ENCODE results near the gene NOTCH4.
"Not testable (repeated sequence)": the region's sequence is repeated elsewhere in the genome, so short reads cannot be mapped to it uniquely, and the experiment has no call there.

Gene NOTCH4

GRCh38 chr6:32192608-32193039 lies 31.2 kb downstream of the NOTCH4 start, which contains the start of gene GPSM3:
Gene GPSM3, minus strand, starts transcription at chr6:32192643. Its CDS starts 130 bp downstream, at chr6:32192513.
- DNase-seq: peak; percentile 58

- no peak for DNase-seq
Measured at GRCh38 chr6:32191696-32192607, 31.9 kb downstream of the NOTCH4 start.

- DNase-seq: no peak
Measured at GRCh38 chr6:32190911-32191677, 32.8 kb downstream of the NOTCH4 start.

GRCh38 chr6:32190054-32190851 lies 33.6 kb downstream of the NOTCH4 start, which contains the start of gene PBX2:
Gene PBX2, minus strand, starts transcription at chr6:32190202. Its CDS starts 287 bp downstream, at chr6:32189915.
- peak; percentile 97 for DNase-seq

GRCh38 chr6:32189742-32190053 lies 34.2 kb downstream of the NOTCH4 start:
- peak; percentile 67 for DNase-seq

GRCh38 chr6:32189069-32189741 lies 34.7 kb downstream of the NOTCH4 start:
- peak; percentile 60 for DNase-seq

- peak; percentile 61 for DNase-seq
Measured at GRCh38 chr6:32188381-32189068, 35.3 kb downstream of the NOTCH4 start.

GRCh38 chr6:32187725-32188380 lies 36.0 kb downstream of the NOTCH4 start:
- DNase-seq: not testable (repeated sequence)

- no peak for DNase-seq
Measured at GRCh38 chr6:32187009-32187709, 36.7 kb downstream of the NOTCH4 start.

GRCh38 chr6:32186151-32186840 lies 37.6 kb downstream of the NOTCH4 start:
- DNase-seq: not testable (repeated sequence)

- peak; percentile 79 for DNase-seq
Measured at GRCh38 chr6:32185681-32186131, 38.2 kb downstream of the NOTCH4 start.

- DNase-seq: no peak
Measured at GRCh38 chr6:32184084-32184640, 39.7 kb downstream of the NOTCH4 start, which contains the start of gene AGER. Gene AGER, minus strand, starts transcription at chr6:32184253. Its CDS starts 31 bp downstream, at chr6:32184222.

- no peak for DNase-seq
Measured at GRCh38 chr6:32183483-32184083, 40.3 kb downstream of the NOTCH4 start.

GRCh38 chr6:32183030-32183429 lies 40.8 kb downstream of the NOTCH4 start:
- no peak for DNase-seq

GRCh38 chr6:32182555-32182981 lies 41.3 kb downstream of the NOTCH4 start:
- no peak for DNase-seq

- no peak for DNase-seq
Measured at GRCh38 chr6:32181915-32182529, 41.8 kb downstream of the NOTCH4 start.

- DNase-seq: no peak
Measured at GRCh38 chr6:32181148-32181702, 42.6 kb downstream of the NOTCH4 start.

Data from right hindlimb (tissue), 1 donor.